Panc1 (cell line): Measurements from ENCODE around the gene ZNF180.

Experiments used
- REST ChIP-seq, 2 experiments: IDR thresholded peaks; 2 replicates each; pipeline ENCODE4 v1.6.1; 2011 to 2012; ENCODE audit warnings: low read depth in 2 of 2, control low read depth in 1 of 2, low read length in 1 of 2, mild to moderate bottlenecking in 1 of 2, moderate library complexity in 1 of 2; ENCODE audit not compliant: insufficient read depth in 1 of 2
- SIN3A ChIP-seq: IDR thresholded peaks from 2 replicates; pipeline ENCODE4 v1.6.1; 2012; ENCODE audit warnings: low read depth, mild to moderate bottlenecking, low read length, moderate library complexity, borderline replicate concordance; ENCODE audit not compliant: insufficient read depth
- TCF7L2 ChIP-seq: IDR thresholded peaks from 2 replicates; pipeline ENCODE4 v1.6.1; 2011; ENCODE audit warnings: mild to moderate bottlenecking, low read depth, low read length, inconsistent platforms
- TF ChIP-seq, protein P1 (sequence below): fragments of 450-650 bp; IDR thresholded peaks from 2 replicates; pipeline ENCODE4 v1.5.1; 2017; ENCODE audit warnings: mild to moderate bottlenecking

DNA sequence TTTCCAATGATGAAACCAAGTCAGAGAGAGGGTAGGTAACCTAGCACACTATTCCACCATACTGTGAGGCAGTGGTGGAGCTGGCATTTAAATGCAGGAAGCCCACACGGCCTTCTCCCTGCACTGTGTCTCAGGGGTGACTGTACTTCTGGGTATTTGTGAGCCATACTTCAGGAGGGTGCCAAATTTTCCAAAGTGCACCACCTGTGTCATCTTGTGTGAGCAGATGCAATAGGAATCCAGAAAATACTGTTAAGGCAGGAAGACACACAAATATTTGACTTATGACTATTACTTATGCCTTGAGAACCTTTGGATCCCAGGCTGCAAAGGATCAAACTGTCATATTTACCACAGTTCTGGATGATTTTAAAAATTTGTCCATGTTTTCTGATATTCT is 69.4 kb downstream of the ZNF180 start:
- TF ChIP-seq, protein P1, sequence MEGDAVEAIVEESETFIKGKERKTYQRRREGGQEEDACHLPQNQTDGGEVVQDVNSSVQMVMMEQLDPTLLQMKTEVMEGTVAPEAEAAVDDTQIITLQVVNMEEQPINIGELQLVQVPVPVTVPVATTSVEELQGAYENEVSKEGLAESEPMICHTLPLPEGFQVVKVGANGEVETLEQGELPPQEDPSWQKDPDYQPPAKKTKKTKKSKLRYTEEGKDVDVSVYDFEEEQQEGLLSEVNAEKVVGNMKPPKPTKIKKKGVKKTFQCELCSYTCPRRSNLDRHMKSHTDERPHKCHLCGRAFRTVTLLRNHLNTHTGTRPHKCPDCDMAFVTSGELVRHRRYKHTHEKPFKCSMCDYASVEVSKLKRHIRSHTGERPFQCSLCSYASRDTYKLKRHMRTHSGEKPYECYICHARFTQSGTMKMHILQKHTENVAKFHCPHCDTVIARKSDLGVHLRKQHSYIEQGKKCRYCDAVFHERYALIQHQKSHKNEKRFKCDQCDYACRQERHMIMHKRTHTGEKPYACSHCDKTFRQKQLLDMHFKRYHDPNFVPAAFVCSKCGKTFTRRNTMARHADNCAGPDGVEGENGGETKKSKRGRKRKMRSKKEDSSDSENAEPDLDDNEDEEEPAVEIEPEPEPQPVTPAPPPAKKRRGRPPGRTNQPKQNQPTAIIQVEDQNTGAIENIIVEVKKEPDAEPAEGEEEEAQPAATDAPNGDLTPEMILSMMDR: no peak
- TF ChIP-seq TCF7L2 (no peak), SIN3A (no peak), REST (IDR thresholded peaks at IDR 0.05; ENCODE audit: insufficient read depth in 1 of 2, low read depth in 2 of 2, low read length in 1 of 2) (no peak)
